Measurements from ENCODE around the gene CDC16. TPM values are rescaled to one million over a fixed set of nuclear protein-coding genes. Genes with fewer than 3 reads are reported as not detected.

Gene CDC16
- total and polyA plus RNA-seq, 2 of the 4 experiments (the other 2 are of a cell fraction): 41.6 to 66.6 TPM

DNA sequence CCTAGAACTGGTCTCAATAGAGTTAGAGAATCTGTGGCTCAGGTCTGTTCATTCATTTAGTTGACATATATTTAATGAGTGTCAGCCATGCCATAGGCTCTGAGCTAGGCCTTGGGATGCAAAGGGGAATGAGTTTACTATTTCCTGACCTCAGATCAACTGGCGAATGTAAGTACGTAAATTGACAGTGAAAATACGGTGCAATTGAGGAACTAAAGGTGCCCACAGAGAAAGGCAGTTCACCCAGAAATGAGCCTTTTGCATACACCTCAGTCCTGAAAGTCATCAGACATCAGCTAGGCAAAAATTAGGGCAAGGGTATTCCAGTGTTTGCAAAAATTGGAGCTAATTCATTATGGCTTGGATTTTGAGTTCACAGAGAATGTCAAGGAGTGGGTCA is 26.1 kb downstream of the CDC16 start:
- Histone ChIP-seq H2BK20ac (ENCODE audit: low read depth, low read length) (no peak overlapping the region), H3K9me3 (ENCODE audit: control insufficient read depth, insufficient read depth, low read length) (no peaks in the 10 kb centered on the region), H4K8ac (ENCODE audit: low read depth in 2 of 2, low read length in 2 of 2) (no peak overlapping the region), H4K5ac (ENCODE audit: low read depth, low read length) (no peak overlapping the region), H3K9ac (ENCODE audit: low read depth, low read length) (no peak overlapping the region), H3K18ac (ENCODE audit: low read depth, low read length) (no peak overlapping the region), H2BK15ac (ENCODE audit: low read depth, low read length) (no peak overlapping the region), H4K91ac (ENCODE audit: insufficient read depth, low read depth, low read length) (no peak overlapping the region), H3K27ac (ENCODE audit: insufficient read depth, low read length) (no peak overlapping the region), H3K36me3 (ENCODE audit: control insufficient read depth, insufficient read depth, low read length) (peaks cover 42% of the 10 kb centered on the region), H3K56ac (ENCODE audit: extremely low read depth, insufficient read depth, low read length) (no peak overlapping the region), H3K4ac (ENCODE audit: low read depth, low read length) (no peak overlapping the region), H3K4me2 (ENCODE audit: low read depth, low read length) (no peak overlapping the region), H3K14ac (replicated peaks; ENCODE audit: low read depth, low read length) (no peak overlapping the region), H3K27me3 (ENCODE audit: control insufficient read depth, insufficient read depth, low read length) (no peaks in the 10 kb centered on the region), H3K79me1 (ENCODE audit: low read depth in 1 of 2, low read length in 2 of 2) (peaks cover 30 to 45% of the 10 kb centered on the region in 2 experiments), H2AFZ (replicated peaks; ENCODE audit: low read length, poor library complexity) (no peak overlapping the region), H4K20me1 (ENCODE audit: insufficient read depth, low read length) (0 out of 2 replicates have a peak, but pooled peaks cover 5% of the 10 kb centered on the region), H3K23ac (ENCODE audit: low read depth, low read length) (no peak overlapping the region), H2BK5ac (ENCODE audit: low read depth, low read length, poor library complexity, severe bottlenecking) (no peak overlapping the region), H3K4me3 (ENCODE audit: insufficient read depth, low read depth, low read length) (no peak overlapping the region), H3K9me1 (ENCODE audit: insufficient read depth, low read length) (peaks cover 8% of the 10 kb centered on the region; the same call in 1 of the 2 replicates), H2BK120ac (ENCODE audit: low read depth, low read length) (no peak overlapping the region), H3K4me1 (ENCODE audit: control insufficient read depth, insufficient read depth, low read length) (peaks cover 5% of the 10 kb centered on the region), H2AK5ac (ENCODE audit: low read depth, low read length) (no peak overlapping the region), H2AK9ac (replicated peaks; ENCODE audit: low read depth, low read length, poor library complexity) (no peak overlapping the region)
- WGBS, 2 experiments (ENCODE audit: extremely low coverage in 2 of 2, insufficient read length in 1 of 2): no CpG with 5 or more reads among the region's 3 CpGs
- intact Hi-C loops (cut with micrococcal nuclease) (no loop called here), in situ Hi-C loops (cut with MboI; ENCODE audit: low sequenced_read_pairs) (no loop called here), dilution Hi-C loops (cut with HindIII; ENCODE audit: low sequenced_read_pairs, unreplicated experiment) (no loop called here)
- no TSS peak for BruUV-seq (replicated peaks)
- no peak for TF ChIP-seq RCOR1 (IDR thresholded peaks at IDR 0.05; ENCODE audit: insufficient replicate concordance, low read length)
- TF ChIP-seq BHLHE40 (IDR thresholded peaks at IDR 0.05; ENCODE audit: low read depth, low read length): no peak
- TF ChIP-seq CEBPB (IDR thresholded peaks at IDR 0.05; ENCODE audit: low read depth, low read length): no peak
- ATAC-seq (ENCODE audit: low read depth) (no peak), DNase-seq (no peak)
- ChIA-PET CTCF (no interaction called here), POLR2A (ENCODE audit: unreplicated experiment) (no interaction called here)

Measured in IMR-90 (cell line).